NCI-H2196 treated with DMSO at 0.1 percent for 48 hours (cell line): ENCODE results near the gene C11orf16.
A peak's percentile ranks its signal among the peaks of the same experiment; 100 is the strongest.
"Not testable (repeated sequence)": the region's sequence is repeated elsewhere in the genome, so short reads cannot be mapped to it uniquely, and the experiment has no call there.

ENCODE experiments used
- DNase-seq: peaks from one replicate; lab custom pipeline; 2025; ENCODE audit not compliant: unreplicated experiment; lab: John Stamatoyannopoulos, UW

C11orf16 gene

DNA sequence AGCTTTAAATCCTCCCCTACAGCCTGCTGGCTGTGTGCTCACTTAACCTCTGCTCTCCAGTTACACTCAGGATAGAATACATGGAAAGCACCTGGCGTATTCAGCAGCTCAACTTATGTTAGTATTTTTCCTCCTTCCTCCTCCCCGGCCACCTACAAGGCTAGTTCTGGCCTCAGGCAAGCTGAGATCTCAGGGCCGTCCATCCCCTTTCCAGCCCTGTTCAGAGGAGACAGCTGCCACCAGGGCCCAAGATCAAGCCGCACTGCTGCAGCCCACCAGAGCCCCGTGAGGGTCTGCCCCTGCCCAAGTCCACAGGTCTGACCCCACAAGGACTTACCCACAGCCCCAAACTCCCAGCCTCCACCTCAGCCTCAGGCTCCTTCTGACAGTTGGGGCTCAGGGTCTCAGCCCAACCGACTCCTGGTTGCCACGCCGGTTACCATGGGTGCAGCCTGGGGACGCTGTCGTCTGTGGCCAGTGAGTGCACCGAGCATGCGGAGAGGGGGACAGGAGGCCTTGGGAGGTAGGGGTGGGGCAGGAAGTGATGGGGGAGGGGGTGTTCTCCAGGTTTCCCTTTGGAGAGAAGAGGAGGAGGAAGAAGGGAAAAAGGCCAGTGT is at the start of gene C11orf16:
C11orf16 (minus strand) TSS at position 384 of the 617 bp plus-strand sequence. CDS start 639 bp downstream, outside the sequence.
- peak; percentile 9 for DNase-seq

DNA sequence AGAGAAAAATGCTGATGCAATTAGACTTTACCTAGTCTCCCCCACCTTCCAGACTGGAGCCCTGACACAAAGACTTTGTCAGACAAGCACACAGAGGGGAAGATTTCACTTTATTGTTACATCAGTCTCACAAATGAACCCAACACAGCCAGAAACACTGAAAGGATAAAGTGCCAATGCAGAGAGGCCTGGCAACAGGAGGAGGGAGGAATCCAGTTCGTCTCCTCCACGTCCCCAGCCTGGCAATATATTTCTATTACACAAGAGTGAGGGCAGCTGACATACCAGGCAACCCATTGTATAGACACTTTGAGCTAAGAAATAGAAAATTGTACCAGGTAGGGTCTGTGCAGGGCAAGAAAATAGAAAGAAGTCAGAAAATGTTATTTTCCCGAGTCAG is 47.7 kb upstream of the C11orf16 start:
- no peak for DNase-seq

- DNase-seq, result not testable (repeated sequence)
These were observed 46.6 kb upstream of the C11orf16 start for GRCh38 chr11:8979365-8979764.

GRCh38 chr11:8973121-8973520 is 40.4 kb upstream of the C11orf16 start:
- no peak for DNase-seq

DNA sequence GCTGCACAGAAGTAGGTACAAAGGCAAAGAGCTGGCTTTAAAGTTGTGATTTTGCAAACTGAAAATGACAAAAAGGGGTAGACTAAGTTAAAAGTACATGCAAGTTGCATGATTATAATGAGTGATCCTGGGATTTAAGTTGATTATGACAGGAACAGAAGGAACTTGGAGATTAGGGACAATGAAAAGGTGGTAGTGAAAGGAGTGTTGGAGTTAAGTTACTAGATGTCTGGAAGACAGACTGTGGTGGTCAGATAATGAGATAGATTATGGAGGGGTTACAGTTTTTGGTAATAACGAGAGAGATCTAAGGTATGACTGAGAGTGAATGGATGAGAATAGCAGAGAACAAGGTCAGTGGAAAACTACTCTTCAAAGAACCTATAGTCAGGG is 39.2 kb upstream of the C11orf16 start:
- DNase-seq, result no peak

- no peak for DNase-seq
These were observed 38.6 kb upstream of the C11orf16 start for GRCh38 chr11:8971196-8971923.

GRCh38 chr11:8967184-8967583 is 34.4 kb upstream of the C11orf16 start:
- no peak for DNase-seq

DNA sequence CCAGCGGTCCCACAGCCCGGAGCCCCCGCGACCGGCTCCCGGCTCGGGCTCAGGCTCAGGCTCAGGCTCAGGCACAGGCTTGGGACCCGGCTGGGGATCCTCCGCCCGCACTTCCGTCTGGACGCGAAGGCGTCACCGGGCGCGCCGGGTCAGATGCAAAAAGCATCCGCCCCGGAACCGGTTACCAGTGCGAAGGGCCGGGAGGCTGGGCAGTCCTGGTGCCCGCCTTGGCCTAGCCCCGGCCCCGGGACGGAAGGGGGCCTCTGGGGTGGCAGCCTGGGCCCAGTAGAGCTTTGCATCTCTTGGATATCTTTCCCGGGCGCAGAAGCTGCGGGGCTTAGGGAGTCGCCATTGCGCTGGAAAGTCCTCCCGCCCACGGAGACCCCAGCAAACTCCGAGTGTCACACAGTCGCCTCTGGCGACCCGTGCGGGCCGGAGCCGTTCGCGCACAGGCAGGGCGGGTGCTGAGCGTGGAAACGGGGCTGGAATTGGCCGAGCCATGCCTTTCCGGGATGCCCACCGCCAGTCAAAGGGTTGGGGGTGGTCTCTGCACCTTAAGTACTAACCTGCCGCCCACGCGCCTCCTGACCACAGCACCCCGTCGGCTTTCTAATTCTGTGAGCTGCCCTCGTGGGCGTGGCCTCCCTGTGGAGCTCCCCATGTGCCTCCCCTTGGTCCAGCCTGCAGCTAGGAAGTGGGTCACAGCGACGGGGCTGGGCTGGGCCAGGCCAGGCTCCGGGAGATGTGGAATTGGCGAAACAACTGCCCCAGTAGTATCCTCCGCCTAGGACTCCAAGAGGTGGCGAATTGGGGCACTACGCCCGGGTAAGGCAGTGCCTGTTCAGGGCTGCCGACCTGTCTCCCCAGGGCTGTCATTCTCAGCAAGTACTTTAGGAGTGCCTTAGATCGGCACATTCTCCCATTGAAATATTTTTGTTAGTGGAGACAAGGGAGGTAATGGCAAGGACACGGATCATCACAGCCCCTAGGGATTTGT is 31.9 kb upstream of the C11orf16 start, which contains the start of gene TMEM9B:
TMEM9B (minus strand) TSS at position 119 of the 997 bp plus-strand sequence. CDS start 129 bp downstream, outside the sequence.
- DNase-seq, result peak; percentile 81

GRCh38 chr11:8963569-8964323 is 31.0 kb upstream of the C11orf16 start:
- DNase-seq, result peak; percentile 71

- DNase-seq, result no peak
These were observed 30.1 kb upstream of the C11orf16 start for GRCh38 chr11:8962841-8963240.

DNA sequence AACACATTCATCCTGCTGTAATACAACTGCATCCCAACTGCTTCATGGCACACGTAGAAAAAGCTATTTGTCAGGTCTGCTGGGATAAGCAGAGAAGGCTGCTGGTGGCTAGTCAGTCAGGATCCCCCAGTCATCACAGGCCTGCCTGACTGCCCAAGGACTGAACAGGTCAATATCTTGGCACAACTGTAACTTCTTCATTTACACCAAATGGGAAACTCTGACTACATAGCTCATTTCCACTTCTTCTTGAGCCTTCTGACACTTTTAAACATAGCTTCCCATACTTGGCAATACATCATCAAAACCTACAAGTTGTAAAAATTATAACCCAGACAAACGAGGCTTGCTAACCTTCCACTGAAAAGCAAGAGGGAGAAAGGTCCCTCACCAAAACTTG is 28.7 kb upstream of the C11orf16 start:
- DNase-seq, result no peak

- DNase-seq, result peak; percentile 44
These were observed 26.9 kb upstream of the C11orf16 start for GRCh38 chr11:8959546-8960166.

- DNase-seq, result no peak
These were observed 24.1 kb upstream of the C11orf16 start for GRCh38 chr11:8956860-8957259.

GRCh38 chr11:8948886-8949285 is 16.1 kb upstream of the C11orf16 start:
- DNase-seq, result no peak

- no peak for DNase-seq
These were observed 14.6 kb upstream of the C11orf16 start for GRCh38 chr11:8947230-8947943.

DNA sequence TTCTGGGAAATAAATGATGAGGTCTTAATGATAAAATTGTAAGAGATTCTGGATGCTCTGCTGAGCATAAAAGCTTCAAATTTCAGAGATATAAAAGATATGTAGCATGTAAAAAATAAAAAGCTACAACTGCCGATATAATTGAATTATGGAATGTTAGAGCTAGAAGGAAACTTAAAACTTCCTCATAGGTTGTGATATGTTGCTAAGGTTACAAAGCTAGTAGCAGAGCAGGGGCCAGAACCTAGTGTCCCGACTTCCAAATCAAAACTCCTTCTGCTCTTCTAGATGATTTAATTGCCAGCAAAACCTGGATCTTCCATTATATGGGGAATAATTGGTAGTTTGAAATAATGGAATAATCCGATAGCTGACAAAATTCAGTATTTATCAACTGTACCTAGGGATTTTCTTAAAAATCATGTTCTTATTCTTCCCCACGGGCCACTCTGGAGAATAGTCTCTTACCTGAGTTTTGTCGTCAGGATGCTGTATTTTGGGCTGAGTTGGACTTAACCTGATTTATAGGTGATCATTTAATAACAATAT is 9.8 kb upstream of the C11orf16 start, which contains the start of gene ASCL3:
ASCL3 (minus strand) TSS at position 499 of the 549 bp plus-strand sequence. CDS start 4,855 bp downstream, outside the sequence.
- DNase-seq, result no peak

GRCh38 chr11:8941341-8942103 is 8.8 kb upstream of the C11orf16 start:
- no peak for DNase-seq

DNA sequence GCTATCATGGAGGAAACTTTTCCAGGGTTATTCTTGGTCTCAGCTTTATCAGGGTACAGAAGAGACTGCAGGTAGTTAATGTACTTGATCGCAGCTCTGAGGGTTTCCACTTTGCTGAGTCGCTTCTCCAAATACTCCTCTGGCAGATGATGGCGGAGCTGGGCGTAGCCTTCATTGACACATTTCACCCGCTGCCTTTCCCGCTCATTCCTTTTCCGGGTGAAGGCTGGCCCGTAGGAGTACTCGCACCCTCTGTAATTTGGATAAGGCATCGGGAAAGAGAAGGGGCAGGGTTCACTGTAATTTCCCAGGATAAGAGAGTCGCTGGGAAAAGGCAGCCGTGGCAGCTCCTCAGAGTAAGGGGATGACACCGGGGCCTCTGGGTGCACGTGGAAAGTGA is 4.9 kb upstream of the C11orf16 start:
- no peak for DNase-seq
